Colonic mucosa (tissue), 4 donors: ENCODE measurements around the gene DDX39A. TPM values are rescaled to one million over a fixed set of nuclear protein-coding genes. Genes with fewer than 3 reads are reported as not detected.

Source experiments
- DNase-seq: peaks from one replicate; pipeline ENCODE4 v3.0.0-alpha.2; 2020
- H3K27ac ChIP-seq: fragments of 200-600 bp; one replicate; pipeline ENCODE4 v1.8.0; 2021
- H3K27me3 ChIP-seq: fragments of 200-600 bp; one replicate; pipeline ENCODE4 v1.8.0; 2021
- H3K36me3 ChIP-seq: fragments of 200-600 bp; one replicate; pipeline ENCODE4 v1.8.0; 2021
- H3K4me1 ChIP-seq: fragments of 200-600 bp; one replicate; pipeline ENCODE4 v1.8.0; 2021; ENCODE audit warnings: mild to moderate bottlenecking
- H3K4me3 ChIP-seq: fragments of 200-600 bp; one replicate; pipeline ENCODE4 v1.8.0; 2021
- H3K9ac ChIP-seq, 2 donors: one replicate each; pipeline ENCODE4 v1.7.0; 2013; ENCODE audit warnings: control low read depth in 2 of 2, low read depth in 2 of 2, low read length in 2 of 2
- H3K9me3 ChIP-seq: fragments of 200-600 bp; one replicate; pipeline ENCODE4 v1.8.0; 2021
- CTCF ChIP-seq: fragments of 200-600 bp; IDR thresholded peaks from one replicate; pipeline ENCODE4 v1.8.0; 2022; ENCODE audit warnings: antibody characterized with exemption, mild to moderate bottlenecking
- intact Hi-C: fragments of 100-400 bp; cut with DNase I; formaldehyde crosslinking; loops from one replicate; pipeline ENCODE4 v1.14.1; 2022
- total RNA-seq, 2 donors: library from RNA; stranded (reverse); fragmentation: NEBNext Ultra II Directional in 1 of 2; extraction: Animal tissue kit (Norgen Biotek cat#: 25700) in 1 of 2; gene quantifications; one replicate each; pipeline ENCODE4 v1.2.1, GENCODE V29; 2021
- donor health status: healthy.
- donor health status: DM: no; HTN: no; CAD: no.
- donor health status: DM: no; HTN: no; CAD: no.

DDX39A gene
- total RNA-seq, 2 donors from 2014 or later, result 55.2 to 160 TPM

- peak overlapping the region; percentile 61 for H3K27ac ChIP-seq
- no peaks in the 10 kb centered on the region for H3K9me3 ChIP-seq
- peak overlapping the region; percentile 19 to 72 for H3K9ac ChIP-seq
- DNase-seq, result peak; percentile 71
- no peak overlapping the region for H3K4me3 ChIP-seq
- H3K36me3 ChIP-seq, result no peaks in the 10 kb centered on the region
- peaks cover 10% of the 10 kb centered on the region for H3K4me1 ChIP-seq
- TF ChIP-seq CTCF, result no peak
- H3K27me3 ChIP-seq, result no peaks in the 10 kb centered on the region
- intact Hi-C loops, result no loop called here
Measured at GRCh38 chr19:14363183-14364097, 55.7 kb downstream of the DDX39A start.

- Histone ChIP-seq H3K36me3 (no peaks in the 10 kb centered on the region), H3K27ac (no peak overlapping the region), H3K9ac (no peak overlapping the region), H3K27me3 (no peaks in the 10 kb centered on the region), H3K9me3 (no peaks in the 10 kb centered on the region), H3K4me1 (no peaks in the 10 kb centered on the region), H3K4me3 (no peak overlapping the region)
- no peak for DNase-seq
- no peak for TF ChIP-seq CTCF
- intact Hi-C loops, result no loop called here
Measured at GRCh38 chr19:14361824-14362223, 57.3 kb downstream of the DDX39A start.

Other genes with a start within 250 kb of the DDX39A start
- gene ADGRL1, start 213.2 kb downstream of the DDX39A start, total RNA-seq, result 10 to 100 TPM; 18.4 to 28.0 TPM
- gene ADGRE5, start 37.9 kb downstream of the DDX39A start, total RNA-seq, result 100 to 1,000 TPM; 133 to 175 TPM
- 10 to 100 TPM; 35.9 to 37.5 TPM for gene PKN1, start 14.0 kb upstream of the DDX39A start, total RNA-seq
- under 1 TPM; 0.35 to 0.72 TPM for gene PTGER1, start 56.0 kb upstream of the DDX39A start, total RNA-seq
- gene GIPC1, start 76.8 kb upstream of the DDX39A start, total RNA-seq, result 100 to 1,000 TPM; 281 to 404 TPM
- 100 to 1,000 TPM; 127 to 148 TPM for gene DNAJB1, start 99.1 kb upstream of the DDX39A start, total RNA-seq
- 100 to 1,000 TPM; 136 to 201 TPM for gene TECR, start 110.3 kb upstream of the DDX39A start, total RNA-seq
- gene NDUFB7, start 152.7 kb upstream of the DDX39A start, total RNA-seq, result 100 to 1,000 TPM; 216 to 302 TPM
- gene CLEC17A, start 163.7 kb upstream of the DDX39A start, total RNA-seq, result under 1 TPM; 0.12 to 0.32 TPM